SH-SY5Y (cell line): ENCODE data around the gene MS4A12.

Experiments used
- GATA2 ChIP-seq: IDR thresholded peaks from 2 replicates; pipeline ENCODE4 v1.6.1; 2011; ENCODE audit warnings: mild to moderate bottlenecking, low read depth, low read length
- GATA3 ChIP-seq: IDR thresholded peaks from 2 replicates; pipeline ENCODE4 v1.6.1; 2011; ENCODE audit warnings: low read depth, mild to moderate bottlenecking, low read length, moderate library complexity

DNA sequence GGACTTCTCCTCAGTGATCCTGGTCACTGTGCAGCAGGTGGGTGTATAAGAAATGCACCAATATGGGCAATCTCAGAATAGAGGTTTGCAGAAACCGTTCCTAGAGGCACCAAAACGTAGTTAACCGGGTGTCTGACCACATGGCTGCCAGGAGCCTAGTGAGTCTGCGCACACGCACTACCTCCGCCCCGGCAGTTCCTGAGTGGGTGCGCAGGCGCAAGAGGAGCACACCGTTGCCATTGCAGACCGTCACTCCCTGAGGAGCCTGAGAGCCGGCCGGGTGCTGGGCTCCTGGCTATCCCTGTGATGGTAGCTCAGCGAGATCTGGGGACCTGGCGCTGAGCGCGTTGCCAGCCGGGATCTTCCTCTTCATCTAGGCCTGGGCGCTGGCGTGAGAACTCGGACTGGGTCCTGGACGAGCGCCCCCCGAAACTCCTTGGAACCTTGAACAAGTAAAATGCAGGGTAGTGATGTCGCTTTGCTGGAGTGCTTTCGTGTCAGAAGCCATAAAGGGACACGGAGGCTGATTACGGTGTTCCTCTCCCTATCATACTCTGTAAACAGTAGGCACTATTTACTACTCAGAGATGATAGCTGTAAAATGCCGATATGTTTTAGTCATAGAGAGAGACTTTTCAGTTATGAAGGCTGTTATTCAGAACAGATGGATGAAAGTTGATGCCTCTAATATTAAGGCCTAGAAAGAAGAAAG is 22.7 kb downstream of the MS4A12 start, which contains the start of gene MS4A13:
- TF ChIP-seq GATA2 (no peak), GATA3 (no peak)
